Measurements from ENCODE around the gene HOXC9. TPM values are rescaled to one million over a fixed set of nuclear protein-coding genes. Genes with fewer than 3 reads are reported as not detected.

HOXC9 gene
- total RNA-seq, 2 donors from 2014 or later, result 0.23 to 3.0 TPM

GRCh38 chr12:53972722-53973235, 27.2 kb upstream of the HOXC9 start, which contains the start of gene HOXC11:
Gene HOXC11, plus strand, starts transcription at chr12:53973126. Its CDS starts 116 bp downstream, at chr12:53973242.
- TF ChIP-seq CTCF (IDR thresholded peaks at IDR 0.05) (no peak), POLR2A (IDR thresholded peaks at IDR 0.05) (no peak), POLR2AphosphoS5 (IDR thresholded peaks at IDR 0.05) (no peak)
- Histone ChIP-seq H3K9me3 (no peaks in the 10 kb centered on the region), H3K36me3 (no peaks in the 10 kb centered on the region), H3K27ac (no peak within 1 kb of the TSS), H3K4me1 (replicated peaks) (no peaks in the 10 kb centered on the region), H3K4me3 (no peak within 1 kb of the TSS), H3K27me3 (replicated peaks; ENCODE audit: insufficient read depth) (peaks cover 64% of the 10 kb centered on the region)
- WGBS, result 9% methylated on average over 21 of the region's 21 CpGs
- intact Hi-C loops (cut with DNase I), result no loop called here
- no peak for DNase-seq (ENCODE audit: low spot score)

DNA sequence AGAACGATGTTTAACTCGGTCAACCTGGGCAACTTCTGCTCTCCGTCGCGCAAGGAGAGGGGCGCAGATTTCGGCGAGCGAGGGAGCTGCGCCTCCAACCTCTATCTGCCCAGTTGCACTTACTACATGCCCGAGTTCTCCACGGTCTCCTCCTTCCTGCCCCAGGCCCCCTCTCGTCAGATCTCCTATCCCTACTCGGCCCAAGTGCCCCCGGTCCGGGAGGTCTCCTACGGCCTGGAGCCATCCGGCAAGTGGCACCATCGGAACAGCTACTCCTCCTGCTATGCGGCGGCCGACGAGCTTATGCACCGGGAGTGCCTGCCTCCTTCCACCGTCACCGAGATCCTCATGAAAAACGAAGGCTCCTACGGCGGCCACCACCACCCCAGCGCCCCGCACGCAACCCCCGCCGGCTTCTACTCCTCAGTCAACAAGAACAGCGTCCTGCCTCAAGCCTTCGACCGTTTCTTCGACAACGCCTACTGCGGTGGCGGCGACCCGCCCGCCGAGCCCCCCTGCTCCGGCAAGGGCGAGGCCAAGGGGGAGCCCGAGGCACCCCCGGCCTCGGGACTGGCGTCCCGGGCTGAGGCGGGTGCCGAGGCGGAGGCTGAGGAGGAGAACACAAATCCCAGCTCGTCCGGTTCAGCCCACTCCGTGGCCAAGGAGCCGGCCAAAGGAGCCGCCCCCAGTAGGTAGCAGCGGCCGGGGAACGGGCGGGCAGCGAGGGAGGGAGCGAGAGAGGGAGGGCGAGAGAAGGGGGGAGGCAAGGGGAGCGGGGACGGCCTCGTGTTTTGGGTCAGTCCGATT, 26.5 kb upstream of the HOXC9 start:
- intact Hi-C loops (cut with DNase I), result no loop called here
- Histone ChIP-seq H3K27me3 (replicated peaks; ENCODE audit: insufficient read depth) (peaks cover 71% of the 10 kb centered on the region), H3K36me3 (no peaks in the 10 kb centered on the region), H3K4me1 (replicated peaks) (no peaks in the 10 kb centered on the region), H3K4me3 (no peak overlapping the region), H3K9me3 (no peaks in the 10 kb centered on the region), H3K27ac (no peak overlapping the region)
- 3% methylated on average over 71 of the region's 71 CpGs for WGBS
- no peak for DNase-seq (ENCODE audit: low spot score)
- TF ChIP-seq POLR2AphosphoS5 (IDR thresholded peaks at IDR 0.05) (no peak), POLR2A (IDR thresholded peaks at IDR 0.05) (no peak)

- DNase-seq (ENCODE audit: low spot score), result no peak
- Histone ChIP-seq H3K4me1 (replicated peaks) (no peaks in the 10 kb centered on the region), H3K9me3 (no peaks in the 10 kb centered on the region), H3K4me3 (no peak within 1 kb of the TSS), H3K27me3 (replicated peaks; ENCODE audit: insufficient read depth) (peaks cover 66% of the 10 kb centered on the region), H3K36me3 (no peaks in the 10 kb centered on the region), H3K27ac (no peak within 1 kb of the TSS)
- intact Hi-C loops (cut with DNase I), result no loop called here
- no peak for TF ChIP-seq CTCF (IDR thresholded peaks at IDR 0.05)
- TF ChIP-seq POLR2A (IDR thresholded peaks at IDR 0.05), result no peak
- no peak for TF ChIP-seq POLR2AphosphoS5 (IDR thresholded peaks at IDR 0.05)
- 1% methylated on average over 46 of the region's 63 CpGs for WGBS
Observed at GRCh38 chr12:53974084-53975063, 25.6 kb upstream of the HOXC9 start, which contains the start of gene HOTAIR. Gene HOTAIR, minus strand, starts transcription at chr12:53974954.

DNA sequence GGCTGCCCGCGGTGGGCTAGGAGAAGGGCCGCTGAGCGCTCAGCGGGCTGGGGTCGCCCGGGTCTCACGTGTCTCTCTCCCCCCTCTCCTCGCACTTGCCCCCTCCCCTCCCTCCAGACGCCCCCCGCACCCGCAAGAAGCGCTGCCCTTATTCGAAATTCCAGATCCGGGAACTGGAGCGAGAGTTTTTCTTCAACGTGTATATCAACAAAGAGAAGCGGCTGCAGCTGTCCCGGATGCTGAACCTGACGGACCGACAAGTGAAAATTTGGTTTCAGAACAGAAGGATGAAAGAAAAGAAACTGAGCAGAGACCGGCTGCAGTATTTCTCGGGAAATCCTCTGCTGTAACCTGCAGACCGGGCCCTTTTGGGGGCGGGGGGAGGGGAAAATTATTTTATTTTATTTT, 24.9 kb upstream of the HOXC9 start:
- Histone ChIP-seq H3K27me3 (replicated peaks; ENCODE audit: insufficient read depth) (peaks cover 66% of the 10 kb centered on the region), H3K9me3 (no peaks in the 10 kb centered on the region), H3K27ac (no peak overlapping the region), H3K36me3 (no peaks in the 10 kb centered on the region), H3K4me1 (replicated peaks) (no peaks in the 10 kb centered on the region), H3K4me3 (no peak overlapping the region)
- no peak for DNase-seq (ENCODE audit: low spot score)
- no peak for TF ChIP-seq POLR2AphosphoS5 (IDR thresholded peaks at IDR 0.05)
- TF ChIP-seq CTCF (IDR thresholded peaks at IDR 0.05), result no peak
- TF ChIP-seq POLR2A (IDR thresholded peaks at IDR 0.05), result no peak
- intact Hi-C loops (cut with DNase I), result no loop called here
- WGBS, result 2% methylated on average over 23 of the region's 25 CpGs
